Measurements from ENCODE around the gene GPSM3. TPM values are rescaled to one million over a fixed set of nuclear protein-coding genes. Genes with fewer than 3 reads are reported as not detected.
"Not testable (repeated sequence)": the region's sequence is repeated elsewhere in the genome, so short reads cannot be mapped to it uniquely, and the experiment has no call there.

The GPSM3 gene
- total and polyA plus RNA-seq, 2 experiments from 2014 or later = 4.7 to 5.9 TPM

DNA sequence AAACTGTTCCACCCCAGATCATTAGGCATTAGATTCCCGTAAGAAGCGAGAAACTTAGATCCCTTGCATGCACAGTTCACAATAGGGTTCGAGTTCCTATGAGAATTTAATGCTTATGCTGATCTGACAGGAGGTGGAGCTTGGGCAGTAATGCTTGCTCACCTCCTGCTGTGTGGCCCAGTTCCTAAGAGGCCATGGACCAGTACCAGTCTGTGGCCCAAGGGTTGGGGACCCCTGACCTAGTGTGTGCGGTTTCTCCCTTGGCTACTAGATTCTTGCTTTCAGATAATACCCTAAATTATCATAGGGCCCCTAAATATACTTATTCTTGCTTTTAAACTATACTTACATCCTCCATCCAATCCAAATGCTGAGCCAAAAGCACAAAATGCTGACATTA lies 1.9 kb upstream of the GPSM3 start (continued):
- TF ChIP-seq, protein P1, sequence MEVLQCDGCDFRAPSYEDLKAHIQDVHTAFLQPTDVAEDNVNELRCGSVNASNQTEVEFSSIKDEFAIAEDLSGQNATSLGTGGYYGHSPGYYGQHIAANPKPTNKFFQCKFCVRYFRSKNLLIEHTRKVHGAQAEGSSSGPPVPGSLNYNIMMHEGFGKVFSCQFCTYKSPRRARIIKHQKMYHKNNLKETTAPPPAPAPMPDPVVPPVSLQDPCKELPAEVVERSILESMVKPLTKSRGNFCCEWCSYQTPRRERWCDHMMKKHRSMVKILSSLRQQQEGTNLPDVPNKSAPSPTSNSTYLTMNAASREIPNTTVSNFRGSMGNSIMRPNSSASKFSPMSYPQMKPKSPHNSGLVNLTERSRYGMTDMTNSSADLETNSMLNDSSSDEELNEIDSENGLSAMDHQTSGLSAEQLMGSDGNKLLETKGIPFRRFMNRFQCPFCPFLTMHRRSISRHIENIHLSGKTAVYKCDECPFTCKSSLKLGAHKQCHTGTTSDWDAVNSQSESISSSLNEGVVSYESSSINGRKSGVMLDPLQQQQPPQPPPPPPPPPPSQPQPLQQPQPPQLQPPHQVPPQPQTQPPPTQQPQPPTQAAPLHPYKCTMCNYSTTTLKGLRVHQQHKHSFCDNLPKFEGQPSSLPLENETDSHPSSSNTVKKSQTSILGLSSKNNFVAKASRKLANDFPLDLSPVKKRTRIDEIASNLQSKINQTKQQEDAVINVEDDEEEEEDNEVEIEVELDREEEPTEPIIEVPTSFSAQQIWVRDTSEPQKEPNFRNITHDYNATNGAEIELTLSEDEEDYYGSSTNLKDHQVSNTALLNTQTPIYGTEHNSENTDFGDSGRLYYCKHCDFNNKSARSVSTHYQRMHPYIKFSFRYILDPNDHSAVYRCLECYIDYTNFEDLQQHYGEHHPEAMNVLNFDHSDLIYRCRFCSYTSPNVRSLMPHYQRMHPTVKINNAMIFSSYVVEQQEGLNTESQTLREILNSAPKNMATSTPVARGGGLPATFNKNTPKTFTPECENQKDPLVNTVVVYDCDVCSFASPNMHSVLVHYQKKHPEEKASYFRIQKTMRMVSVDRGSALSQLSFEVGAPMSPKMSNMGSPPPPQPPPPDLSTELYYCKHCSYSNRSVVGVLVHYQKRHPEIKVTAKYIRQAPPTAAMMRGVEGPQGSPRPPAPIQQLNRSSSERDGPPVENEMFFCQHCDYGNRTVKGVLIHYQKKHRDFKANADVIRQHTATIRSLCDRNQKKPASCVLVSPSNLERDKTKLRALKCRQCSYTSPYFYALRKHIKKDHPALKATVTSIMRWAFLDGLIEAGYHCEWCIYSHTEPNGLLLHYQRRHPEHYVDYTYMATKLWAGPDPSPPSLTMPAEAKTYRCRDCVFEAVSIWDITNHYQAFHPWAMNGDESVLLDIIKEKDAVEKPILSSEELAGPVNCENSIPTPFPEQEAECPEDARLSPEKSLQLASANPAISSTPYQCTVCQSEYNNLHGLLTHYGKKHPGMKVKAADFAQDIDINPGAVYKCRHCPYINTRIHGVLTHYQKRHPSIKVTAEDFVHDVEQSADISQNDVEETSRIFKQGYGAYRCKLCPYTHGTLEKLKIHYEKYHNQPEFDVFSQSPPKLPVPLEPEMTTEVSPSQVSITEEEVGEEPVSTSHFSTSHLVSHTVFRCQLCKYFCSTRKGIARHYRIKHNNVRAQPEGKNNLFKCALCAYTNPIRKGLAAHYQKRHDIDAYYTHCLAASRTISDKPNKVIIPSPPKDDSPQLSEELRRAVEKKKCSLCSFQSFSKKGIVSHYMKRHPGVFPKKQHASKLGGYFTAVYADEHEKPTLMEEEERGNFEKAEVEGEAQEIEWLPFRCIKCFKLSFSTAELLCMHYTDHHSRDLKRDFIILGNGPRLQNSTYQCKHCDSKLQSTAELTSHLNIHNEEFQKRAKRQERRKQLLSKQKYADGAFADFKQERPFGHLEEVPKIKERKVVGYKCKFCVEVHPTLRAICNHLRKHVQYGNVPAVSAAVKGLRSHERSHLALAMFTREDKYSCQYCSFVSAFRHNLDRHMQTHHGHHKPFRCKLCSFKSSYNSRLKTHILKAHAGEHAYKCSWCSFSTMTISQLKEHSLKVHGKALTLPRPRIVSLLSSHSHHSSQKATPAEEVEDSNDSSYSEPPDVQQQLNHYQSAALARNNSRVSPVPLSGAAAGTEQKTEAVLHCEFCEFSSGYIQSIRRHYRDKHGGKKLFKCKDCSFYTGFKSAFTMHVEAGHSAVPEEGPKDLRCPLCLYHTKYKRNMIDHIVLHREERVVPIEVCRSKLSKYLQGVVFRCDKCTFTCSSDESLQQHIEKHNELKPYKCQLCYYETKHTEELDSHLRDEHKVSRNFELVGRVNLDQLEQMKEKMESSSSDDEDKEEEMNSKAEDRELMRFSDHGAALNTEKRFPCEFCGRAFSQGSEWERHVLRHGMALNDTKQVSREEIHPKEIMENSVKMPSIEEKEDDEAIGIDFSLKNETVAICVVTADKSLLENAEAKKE (CRISPR knock-in tag; IDR thresholded peaks at IDR 0.05) = no peak
- TF ChIP-seq STAT1 (IDR thresholded peaks at IDR 0.05; ENCODE audit: unreplicated experiment) = no peak
- TF ChIP-seq ZNF114 (CRISPR knock-in tag; IDR thresholded peaks at IDR 0.05) = no peak
- TF ChIP-seq EZH2phosphoT487 (IDR thresholded peaks at IDR 0.05; ENCODE audit: unreplicated experiment) = no peak
- TF ChIP-seq ZNF331 (CRISPR knock-in tag; IDR thresholded peaks at IDR 0.05; ENCODE audit: low read depth) = no peak
- TF ChIP-seq NANOG (IDR thresholded peaks at IDR 0.05; ENCODE audit: borderline replicate concordance) = no peak

DNA sequence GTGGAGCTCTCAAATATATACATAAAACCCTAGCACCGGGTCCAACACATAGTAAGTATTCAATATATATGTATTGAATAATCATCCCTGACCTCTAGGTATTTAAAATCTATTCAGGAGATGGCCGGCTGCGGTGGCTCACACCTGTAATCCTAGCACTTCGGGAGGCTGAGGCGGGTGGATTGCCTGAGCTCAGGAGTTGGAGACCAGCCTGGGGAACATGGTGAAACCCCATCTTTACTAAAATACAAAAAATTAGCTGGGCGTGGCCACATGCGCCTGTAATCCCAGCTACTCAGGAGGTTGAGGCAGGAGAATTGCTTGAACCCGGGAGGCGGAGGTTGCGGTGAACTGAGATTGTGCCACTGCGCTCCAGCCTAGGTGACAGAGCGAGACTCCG lies 653 bp upstream of the GPSM3 start:
- H3K79me2 ChIP-seq (replicated peaks; ENCODE audit: insufficient read depth) = peaks cover 12% of the 10 kb centered on the region
- H3K4me1 ChIP-seq (ENCODE audit: insufficient read depth) = peaks cover 61% of the 10 kb centered on the region
- peaks cover 21% of the 10 kb centered on the region for H3F3A ChIP-seq (replicated peaks; ENCODE audit: low read depth)
- Mint-ChIP-seq H3K4me1 (peaks cover 66% of the 10 kb centered on the region), H3K4me3 (peak overlapping the region; percentile 54; the same call in 1 of the 3 replicates), H3K27me3 (ENCODE audit: insufficient read depth, low read depth, poor library complexity) (peaks cover 27% of the 10 kb centered on the region), H3K36me3 (ENCODE audit: low read depth) (peaks cover 11% of the 10 kb centered on the region), H3K27ac (peak overlapping the region; percentile 81)
- not testable (repeated sequence) for ATAC-seq; H3K36me3 ChIP-seq (ENCODE audit: insufficient read depth); H4K20me1 ChIP-seq (replicated peaks; ENCODE audit: insufficient read depth); H3K9me2 ChIP-seq (ENCODE audit: insufficient read depth); H3K27me3 ChIP-seq (ENCODE audit: insufficient read depth); H2AFZ ChIP-seq; H3K9me3 Mint-ChIP-seq; DNase-seq (ENCODE audit: low spot score)
- peak overlapping the region; percentile 78 for H3K4me2 ChIP-seq
- H3K27ac ChIP-seq (ENCODE audit: low read depth) = 0 out of 2 replicates have a peak overlapping the region, but pooled peaks have one; percentile 28
- H3K4me3 ChIP-seq = peak overlapping the region; percentile 43
